Activated gamma-delta T cell (primary cell): ENCODE measurements around the gene TNS4.

Experiments used
- DNase-seq: peaks from one replicate; lab custom pipeline; 2025; lab: John Stamatoyannopoulos, UW

Gene TNS4

DNA sequence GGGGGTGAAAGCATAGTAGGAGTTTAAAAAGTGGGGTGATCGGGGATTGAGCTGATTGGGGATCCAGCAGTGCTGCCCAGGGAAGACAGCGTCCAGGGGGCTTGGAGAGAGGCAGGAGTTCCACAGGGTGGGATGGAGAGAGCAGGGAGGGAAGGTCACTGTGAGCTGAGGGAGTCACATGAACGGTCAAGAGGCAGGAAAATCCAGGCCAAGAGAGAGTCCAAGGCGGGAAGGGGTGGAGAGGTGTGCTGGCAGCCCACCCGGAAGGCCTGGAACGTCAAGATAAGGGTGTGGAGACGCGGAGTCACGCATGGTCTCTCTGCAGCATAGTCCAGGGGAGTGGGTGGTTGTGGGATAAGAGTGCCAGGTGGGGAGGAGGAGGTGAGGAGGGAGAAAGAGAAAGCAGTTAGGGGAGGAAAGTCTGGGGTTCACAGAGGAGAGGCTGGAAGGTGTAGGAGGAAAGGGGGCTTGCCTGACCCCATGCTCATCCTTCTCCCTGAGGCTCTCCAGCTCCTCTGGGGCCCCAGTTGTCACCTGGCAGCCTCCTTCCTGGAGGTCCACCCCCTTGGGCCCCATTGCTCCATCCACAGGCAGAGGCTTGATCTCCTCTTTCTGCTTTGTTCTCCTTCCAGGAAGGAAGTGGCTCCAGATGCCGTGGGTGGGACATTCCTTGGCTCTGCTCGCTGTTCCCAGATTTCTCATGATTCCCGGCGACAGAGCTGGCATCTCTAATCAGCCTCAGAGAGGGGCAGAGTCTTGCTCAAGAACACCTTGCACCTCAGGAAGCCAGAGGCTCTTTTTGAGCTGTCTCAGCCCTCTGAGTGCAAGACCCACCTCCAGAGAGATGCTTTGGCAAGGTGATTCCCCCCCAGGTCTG is 35.1 kb upstream of the TNS4 start:
- DNase-seq, result no peak

DNA sequence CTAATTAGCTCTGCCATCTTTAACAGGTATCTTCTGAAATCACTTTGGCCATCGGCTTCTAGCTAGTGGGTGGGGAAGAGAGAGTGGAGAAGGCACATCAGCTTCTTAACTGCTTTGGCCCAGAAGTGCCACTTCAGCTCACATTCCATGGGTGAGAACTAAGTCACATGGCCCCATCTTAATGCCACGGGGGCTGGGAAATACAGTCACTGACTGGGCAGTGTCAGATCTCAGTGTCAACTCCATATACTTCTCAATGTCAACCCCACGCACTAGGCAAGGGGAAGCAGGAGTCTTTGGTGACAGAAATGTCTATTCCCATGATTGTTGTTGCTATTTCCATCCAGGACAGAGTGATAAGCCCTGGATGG is 34.5 kb upstream of the TNS4 start:
- no peak for DNase-seq

DNA sequence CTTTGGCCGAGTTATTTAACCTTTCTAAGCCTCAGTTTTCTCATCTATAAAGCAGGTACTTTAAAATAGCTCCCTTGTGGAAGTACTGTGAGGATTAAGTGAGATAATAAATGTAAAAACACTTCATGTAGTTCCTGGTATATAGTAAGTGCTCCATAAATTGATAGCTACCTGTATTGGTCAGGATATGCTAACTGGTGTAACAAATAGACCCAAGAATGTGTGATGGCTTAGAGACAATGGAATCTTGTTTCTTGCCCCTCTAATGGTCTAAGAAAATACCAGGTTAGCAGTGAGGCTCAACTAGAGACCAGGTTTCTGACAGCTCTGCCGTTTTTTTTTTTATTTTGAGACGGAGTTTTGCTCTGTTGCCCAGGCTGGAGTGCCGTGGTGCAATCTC is 34.0 kb upstream of the TNS4 start:
- DNase-seq, result no peak

GRCh38 chr17:40534371-40535189 is 33.2 kb upstream of the TNS4 start:
- no peak for DNase-seq

DNA sequence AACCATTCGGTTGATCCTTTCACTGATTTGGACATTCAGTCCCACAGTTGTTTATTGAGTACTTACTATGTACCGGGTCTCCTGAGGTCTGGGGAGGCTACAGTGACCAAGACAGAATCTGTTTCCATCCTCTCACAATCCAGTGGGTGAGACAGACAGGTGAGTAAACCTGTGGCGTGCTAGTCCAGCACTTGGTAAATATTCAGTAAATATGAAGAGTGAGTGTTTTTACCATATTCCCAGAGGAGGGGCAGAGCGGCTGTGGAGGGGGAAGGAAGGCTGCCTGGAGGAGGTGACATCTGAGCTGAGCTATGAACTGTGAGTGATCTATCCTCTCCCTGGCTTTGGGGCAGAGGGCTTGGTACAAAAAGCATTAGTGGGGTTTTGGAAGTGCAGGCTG is 32.5 kb upstream of the TNS4 start:
- DNase-seq, result no peak

GRCh38 chr17:40532520-40533253 is 31.3 kb upstream of the TNS4 start:
- no peak for DNase-seq

DNA sequence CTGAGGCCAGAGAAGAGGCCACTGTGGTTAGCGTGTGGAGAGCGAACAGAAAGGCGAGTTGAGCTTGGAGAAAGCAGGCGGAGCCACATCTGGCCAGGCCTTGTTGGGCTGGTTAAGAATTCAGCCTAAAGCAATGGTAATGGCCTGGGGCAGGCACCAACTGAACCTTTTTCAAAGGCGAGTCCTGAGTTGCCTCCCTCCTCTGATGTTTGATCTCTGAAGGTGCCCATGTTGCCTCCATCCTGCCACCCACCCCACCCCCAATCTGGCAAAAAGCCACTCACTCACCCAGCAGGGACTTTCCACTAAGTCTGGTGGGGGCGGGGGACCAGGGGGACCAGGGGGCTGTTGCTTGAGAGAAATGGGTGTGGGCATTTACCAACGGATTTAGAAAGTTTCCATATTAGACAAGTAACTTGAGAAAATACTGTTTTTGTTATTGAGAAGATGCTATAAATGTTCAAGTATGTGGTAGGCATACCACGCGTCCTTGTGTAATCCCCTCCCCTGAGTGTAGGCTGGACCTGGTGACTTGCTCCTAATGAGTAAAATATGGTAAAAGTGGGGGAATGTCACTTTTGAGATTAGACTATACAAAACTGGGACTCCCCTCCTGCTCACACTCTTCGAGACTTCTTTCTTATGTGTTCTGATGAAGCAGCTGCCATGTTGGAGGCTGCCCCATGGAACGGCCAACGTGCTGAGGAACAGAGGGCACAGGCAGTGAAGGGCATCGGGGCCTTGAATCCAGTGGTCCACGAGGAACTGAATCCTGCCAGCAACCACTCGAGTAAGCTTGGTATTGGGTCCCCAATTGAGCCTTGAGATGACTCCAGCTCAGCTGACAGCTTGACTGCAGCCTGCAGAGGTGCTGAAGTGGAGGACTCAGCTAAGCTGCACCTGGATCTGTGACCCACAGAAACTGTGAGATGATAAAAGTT is 29.9 kb upstream of the TNS4 start:
- DNase-seq, result no peak

DNA sequence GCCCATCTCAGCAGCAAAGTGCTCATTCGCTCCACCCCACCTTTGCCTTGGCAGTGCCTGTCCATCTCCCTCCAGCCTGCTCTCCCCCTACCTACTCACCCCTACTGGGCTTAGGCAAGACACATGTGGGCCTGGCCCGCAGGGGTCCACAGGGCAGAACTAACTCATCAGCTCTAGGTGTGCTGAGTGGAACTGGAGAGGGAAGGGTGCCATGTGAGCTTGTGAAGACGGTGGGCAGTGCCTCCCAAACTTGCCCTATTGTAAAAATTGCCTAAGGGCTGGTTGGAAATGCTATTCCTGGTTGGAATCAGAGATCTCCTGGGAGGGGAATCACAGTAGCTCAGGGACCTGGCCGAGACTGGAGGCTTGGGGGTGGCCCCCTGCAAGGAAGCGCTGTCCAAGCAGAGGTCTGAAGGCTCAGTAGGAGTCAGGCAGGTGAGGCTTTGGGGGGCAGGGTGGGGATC is 29.1 kb upstream of the TNS4 start:
- DNase-seq, result no peak

- no peak for DNase-seq
Observed at GRCh38 chr17:40529991-40530390, 28.6 kb upstream of the TNS4 start.

DNA sequence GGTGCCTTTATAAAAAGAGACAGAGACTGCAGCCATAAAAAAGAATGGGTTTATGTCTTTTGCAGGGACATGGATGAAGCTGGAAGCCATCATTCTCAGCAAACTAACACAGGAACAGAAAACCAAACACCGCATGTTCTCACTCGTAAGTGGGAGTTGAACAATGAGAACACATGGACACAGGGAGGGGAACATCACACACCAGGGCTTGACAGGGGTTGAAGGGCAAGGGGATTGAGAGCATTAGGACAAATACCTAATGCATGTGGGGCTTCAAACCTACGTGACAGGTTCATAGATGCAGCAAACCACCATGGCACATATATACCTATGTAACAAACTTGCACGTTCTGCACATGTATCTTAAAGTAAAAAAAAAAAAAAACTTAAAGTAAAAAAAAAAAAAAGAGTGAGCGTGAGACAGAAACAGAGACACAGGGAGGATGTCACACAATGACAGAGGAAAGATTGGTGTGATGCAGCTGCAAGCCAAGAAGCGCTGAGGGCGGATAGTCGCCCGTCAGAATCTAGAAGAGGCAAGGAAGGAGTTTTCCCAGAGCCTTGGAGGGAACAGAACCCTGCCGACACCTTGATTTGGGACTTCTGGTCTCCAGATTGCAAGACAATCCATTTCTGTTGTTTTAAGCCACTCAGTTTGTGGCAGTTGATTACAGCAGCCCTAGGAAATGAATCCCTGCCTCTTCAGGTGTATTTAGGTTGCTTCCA is 27.4 kb upstream of the TNS4 start:
- no peak for DNase-seq

- no peak for DNase-seq
Observed at GRCh38 chr17:40526668-40527067, 25.2 kb upstream of the TNS4 start.

DNA sequence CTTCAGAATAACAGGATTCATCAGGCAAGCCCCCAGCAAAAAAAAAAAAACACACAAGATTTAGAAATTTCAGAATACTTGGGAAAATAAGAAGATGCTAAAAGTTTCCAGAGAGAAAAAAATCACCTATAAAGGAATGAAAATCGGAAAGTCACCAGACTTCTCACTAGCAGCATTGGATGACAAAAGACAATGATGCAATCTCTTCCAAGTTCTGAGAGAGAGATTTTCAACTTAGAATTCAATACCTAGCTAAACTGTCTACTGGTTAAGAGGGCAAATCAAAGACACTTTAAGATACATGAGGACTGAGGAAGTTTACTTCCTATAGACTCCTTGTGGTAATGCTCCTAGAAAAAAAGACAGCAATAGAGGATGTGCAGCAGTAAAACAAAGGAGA is 23.9 kb upstream of the TNS4 start:
- no peak for DNase-seq

DNA sequence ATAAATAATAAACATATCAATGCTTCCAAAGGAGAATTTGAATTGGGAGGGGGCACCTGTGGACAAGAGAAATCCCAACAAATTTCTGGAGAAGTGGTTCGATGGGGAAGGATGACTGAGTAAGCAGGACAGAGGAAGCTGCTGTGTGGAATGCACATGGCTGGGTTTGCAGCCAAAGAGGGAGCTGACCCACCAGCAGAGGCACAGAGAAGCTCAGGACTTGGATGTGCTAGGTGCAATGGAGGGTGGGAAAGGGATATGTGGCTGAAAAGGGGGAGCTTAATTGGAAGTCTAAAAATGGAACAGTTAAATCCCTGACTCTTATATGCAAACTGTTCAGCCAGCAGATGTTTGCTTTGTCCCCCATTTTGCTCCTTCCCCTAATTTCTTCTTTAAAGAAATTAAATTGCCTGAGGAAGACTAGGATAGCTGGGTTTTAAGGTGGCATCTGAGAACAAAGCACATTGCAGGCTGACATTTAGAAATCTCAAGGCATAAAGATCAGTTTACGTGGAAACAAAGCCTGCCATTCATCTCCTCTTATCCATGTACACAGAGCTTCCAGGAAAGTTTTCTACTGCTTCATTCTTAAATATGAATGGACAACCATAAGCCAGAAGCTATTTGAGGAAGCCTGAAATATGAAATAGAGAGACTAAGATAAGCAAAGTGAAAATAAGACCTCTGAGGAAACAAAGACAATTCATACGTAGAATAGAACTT is 23.0 kb upstream of the TNS4 start:
- DNase-seq, result no peak

GRCh38 chr17:40522961-40523310 is 21.5 kb upstream of the TNS4 start:
- no peak for DNase-seq

GRCh38 chr17:40522250-40522960 is 21.0 kb upstream of the TNS4 start:
- DNase-seq, result no peak

- DNase-seq, result no peak
Observed at GRCh38 chr17:40520991-40521453, 19.6 kb upstream of the TNS4 start.

GRCh38 chr17:40519089-40519775 is 17.8 kb upstream of the TNS4 start:
- no peak for DNase-seq

DNA sequence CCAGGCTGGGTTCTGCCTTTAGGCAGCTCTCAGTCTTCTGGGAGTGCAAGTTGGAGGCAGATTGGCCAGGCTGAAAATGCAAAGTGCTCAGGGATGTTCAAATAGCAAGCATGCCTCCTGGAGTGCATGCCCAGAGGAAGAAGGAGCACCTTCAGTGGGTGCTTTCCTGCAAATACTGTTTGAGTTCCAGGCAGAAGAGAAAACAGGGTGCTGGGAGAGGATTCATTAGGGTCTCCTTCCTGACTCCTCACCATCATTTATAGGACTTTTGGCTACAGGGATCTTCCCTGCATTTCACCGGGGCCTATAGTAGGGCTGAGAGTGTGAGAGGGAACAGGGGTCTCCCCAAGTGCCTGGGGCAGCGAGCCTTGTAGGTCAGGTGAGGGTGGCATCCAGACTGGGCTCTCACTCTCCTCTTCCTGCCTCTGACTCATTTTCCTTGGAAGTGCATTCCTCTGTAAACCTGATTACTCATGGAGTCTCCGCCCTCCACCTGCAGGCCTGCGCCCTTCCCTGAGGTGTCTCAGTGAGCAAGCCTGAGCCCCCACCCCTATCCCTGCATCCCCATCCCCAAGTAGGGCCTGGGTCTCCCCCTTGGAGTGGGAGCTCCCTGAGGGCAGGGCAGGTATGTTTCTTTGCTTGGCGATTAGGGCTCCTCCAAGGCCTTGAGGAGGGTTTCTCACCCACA is 17.1 kb upstream of the TNS4 start:
- no peak for DNase-seq
